WTC11 (cell line): Measurements from ENCODE around the gene AP2M1. TPM values are rescaled to one million over a fixed set of nuclear protein-coding genes. Genes with fewer than 3 reads are reported as not detected.

ENCODE experiments used
- ATAC-seq: fragments of 200-7000 bp; cut with Tn5 transposase; 2 replicates; pipeline ENCODE4 v1.10.0; 2021; ENCODE audit warnings: mild to moderate bottlenecking, moderate library complexity
- CTCF ChIA-PET: fragments of 300-600 bp; sonication (Branson Sonifier 250); formaldehyde crosslinking; loops from one replicate; lab custom pipeline; 2021; ENCODE audit warnings: antibody characterized with exemption; lab: Charles Lee
- POLR2A ChIA-PET: fragments of 350-600 bp; sonication (Branson Sonifier 250); formaldehyde crosslinking; loops from one replicate; lab custom pipeline; 2021; ENCODE audit warnings: antibody characterized with exemption; lab: Charles Lee
- DNase-seq: peaks from one replicate; pipeline ENCODE4 v3.0.0; 2021; ENCODE audit warnings: low spot score
- H3K27ac Mint-ChIP-seq: 2 replicates; pipeline ENCODE4 v1.8.0; 2021; ENCODE audit warnings: mixed read lengths
- H3K27me3 Mint-ChIP-seq: 2 replicates; pipeline ENCODE4 v1.8.0; 2021; ENCODE audit warnings: low read depth, mild to moderate bottlenecking, moderate library complexity, mixed read lengths
- H3K36me3 Mint-ChIP-seq: 2 replicates; pipeline ENCODE4 v1.8.0; 2021; ENCODE audit warnings: mixed read lengths
- H3K4me1 Mint-ChIP-seq: 2 replicates; pipeline ENCODE4 v1.8.0; 2022; ENCODE audit warnings: mixed read lengths
- H3K4me3 Mint-ChIP-seq: 2 replicates; pipeline ENCODE4 v1.8.0; 2021; ENCODE audit warnings: mild to moderate bottlenecking, moderate library complexity, mixed read lengths
- H3K9me3 Mint-ChIP-seq: 2 replicates; pipeline ENCODE4 v1.8.0; 2021; ENCODE audit warnings: mixed read lengths
- ATF1 ChIP-seq: sonication (generic); formaldehyde crosslinking; IDR thresholded peaks from 2 replicates; pipeline ENCODE4 v1.8.1; 2023; ENCODE audit warnings: mild to moderate bottlenecking, moderate library complexity, missing genetic modification reagents
- CREB1 ChIP-seq: sonication (generic); formaldehyde crosslinking; IDR thresholded peaks from 2 replicates; pipeline ENCODE4 v1.8.0; 2023; ENCODE audit warnings: mild to moderate bottlenecking, missing genetic modification reagents
- ESRRA ChIP-seq: sonication (generic); formaldehyde crosslinking; IDR thresholded peaks from 2 replicates; pipeline ENCODE4 v1.8.1; 2022; ENCODE audit warnings: mild to moderate bottlenecking, missing genetic modification reagents, borderline replicate concordance
- GABPB1 ChIP-seq: sonication (generic); formaldehyde crosslinking; IDR thresholded peaks from 2 replicates; pipeline ENCODE4 v1.8.1; 2023; ENCODE audit warnings: mild to moderate bottlenecking, missing genetic modification reagents
- GTF2I ChIP-seq: fragments of 250-450 bp; sonication (Bioruptor Pico); conservative IDR thresholded peaks from 2 replicates; pipeline ENCODE4 v1.4.0; 2021; ENCODE audit warnings: mild to moderate bottlenecking
- MAX ChIP-seq: sonication (generic); formaldehyde crosslinking; IDR thresholded peaks from 2 replicates; pipeline ENCODE4 v1.8.0; 2022; ENCODE audit warnings: mild to moderate bottlenecking, missing genetic modification reagents
- MYBL2 ChIP-seq: sonication (generic); formaldehyde crosslinking; IDR thresholded peaks from 2 replicates; pipeline ENCODE4 v1.8.1; 2023; ENCODE audit warnings: mild to moderate bottlenecking, moderate library complexity, missing genetic modification reagents
- OVOL2 ChIP-seq: fragments of 250-450 bp; sonication (Bioruptor Pico); IDR thresholded peaks from 2 replicates; pipeline ENCODE4 v1.9.0; 2021; ENCODE audit warnings: mild to moderate bottlenecking, borderline replicate concordance
- PRRX2 ChIP-seq: fragments of 250-450 bp; sonication (Bioruptor Pico); IDR thresholded peaks from 2 replicates; pipeline ENCODE4 v1.8.0; 2021; ENCODE audit warnings: mild to moderate bottlenecking
- RELA ChIP-seq: sonication (generic); formaldehyde crosslinking; IDR thresholded peaks from 2 replicates; pipeline ENCODE4 v1.8.1; 2022; ENCODE audit warnings: missing genetic modification reagents, mild to moderate bottlenecking, borderline replicate concordance
- SMAD4 ChIP-seq: sonication (generic); formaldehyde crosslinking; IDR thresholded peaks from 2 replicates; pipeline ENCODE4 v1.8.0; 2022; ENCODE audit warnings: mild to moderate bottlenecking, missing genetic modification reagents
- SOX15 ChIP-seq: fragments of 250-450 bp; sonication (Bioruptor Pico); IDR thresholded peaks from 2 replicates; pipeline ENCODE4 v1.9.0; 2021; ENCODE audit warnings: mild to moderate bottlenecking
- TP53 ChIP-seq: sonication (generic); formaldehyde crosslinking; IDR thresholded peaks from 2 replicates; pipeline ENCODE4 v1.8.1; 2023; ENCODE audit warnings: mild to moderate bottlenecking, missing genetic modification reagents
- ZNF232 ChIP-seq: sonication (generic); formaldehyde crosslinking; IDR thresholded peaks from 2 replicates; pipeline ENCODE4 v1.8.0; 2022; ENCODE audit warnings: mild to moderate bottlenecking, missing genetic modification reagents
- ZNF416 ChIP-seq: fragments of 250-450 bp; sonication (Bioruptor Pico); IDR thresholded peaks from 2 replicates; pipeline ENCODE4 v1.9.0; 2021; ENCODE audit warnings: mild to moderate bottlenecking, inconsistent platforms
- ZNF423 ChIP-seq: fragments of 250-450 bp; sonication (Bioruptor Pico); IDR thresholded peaks from 2 replicates; pipeline ENCODE4 v2.1.2; 2022; ENCODE audit warnings: mild to moderate bottlenecking, moderate library complexity
- ZNF425 ChIP-seq: fragments of 250-450 bp; sonication (Bioruptor Pico); conservative IDR thresholded peaks from 2 replicates; pipeline ENCODE4 v1.9.0; 2021; ENCODE audit warnings: mild to moderate bottlenecking
- ZNF671 ChIP-seq: fragments of 250-450 bp; sonication (Bioruptor Pico); IDR thresholded peaks from 2 replicates; pipeline ENCODE4 v1.8.0; 2021; ENCODE audit warnings: mild to moderate bottlenecking
- total RNA-seq: library from RNA; stranded (reverse); gene quantifications from 3 replicates; pipeline ENCODE4 v1.2.3, GENCODE V29; 2021
- TF ChIP-seq, protein P1 (sequence below): sonication (generic); formaldehyde crosslinking; conservative IDR thresholded peaks from 2 replicates; pipeline ENCODE4 v1.8.1; 2023; ENCODE audit warnings: mild to moderate bottlenecking, low read depth, missing genetic modification reagents, moderate library complexity
- TF ChIP-seq, protein P2 (sequence below): sonication (generic); formaldehyde crosslinking; IDR thresholded peaks from 2 replicates; pipeline ENCODE4 v1.8.1; 2022; ENCODE audit warnings: mild to moderate bottlenecking, missing genetic modification reagents, moderate library complexity, borderline replicate concordance
- TF ChIP-seq, protein P3 (sequence below): fragments of 250-450 bp; sonication (Bioruptor Pico); IDR thresholded peaks from 2 replicates; pipeline ENCODE4 v1.9.0; 2021; ENCODE audit warnings: mild to moderate bottlenecking
- TF ChIP-seq, protein P4 (sequence below): sonication (generic); formaldehyde crosslinking; IDR thresholded peaks from 2 replicates; pipeline ENCODE4 v1.8.1; 2023; ENCODE audit warnings: mild to moderate bottlenecking, missing genetic modification reagents, borderline replicate concordance
- TF ChIP-seq, protein P5 (sequence below): sonication (generic); formaldehyde crosslinking; IDR thresholded peaks from 2 replicates; pipeline ENCODE4 v1.8.1; 2023; ENCODE audit warnings: mild to moderate bottlenecking, missing genetic modification reagents, moderate library complexity

AP2M1 gene
- total RNA-seq, 1 experiment from 2014 or later: 399 TPM

- peaks cover 28% of the 10 kb centered on the region for H3K4me1 Mint-ChIP-seq
- no peak for TF ChIP-seq MYBL2 (CRISPR knock-in tag)
- no peak for TF ChIP-seq ZNF425 (CRISPR knock-in tag)
- TF ChIP-seq, protein P1, sequence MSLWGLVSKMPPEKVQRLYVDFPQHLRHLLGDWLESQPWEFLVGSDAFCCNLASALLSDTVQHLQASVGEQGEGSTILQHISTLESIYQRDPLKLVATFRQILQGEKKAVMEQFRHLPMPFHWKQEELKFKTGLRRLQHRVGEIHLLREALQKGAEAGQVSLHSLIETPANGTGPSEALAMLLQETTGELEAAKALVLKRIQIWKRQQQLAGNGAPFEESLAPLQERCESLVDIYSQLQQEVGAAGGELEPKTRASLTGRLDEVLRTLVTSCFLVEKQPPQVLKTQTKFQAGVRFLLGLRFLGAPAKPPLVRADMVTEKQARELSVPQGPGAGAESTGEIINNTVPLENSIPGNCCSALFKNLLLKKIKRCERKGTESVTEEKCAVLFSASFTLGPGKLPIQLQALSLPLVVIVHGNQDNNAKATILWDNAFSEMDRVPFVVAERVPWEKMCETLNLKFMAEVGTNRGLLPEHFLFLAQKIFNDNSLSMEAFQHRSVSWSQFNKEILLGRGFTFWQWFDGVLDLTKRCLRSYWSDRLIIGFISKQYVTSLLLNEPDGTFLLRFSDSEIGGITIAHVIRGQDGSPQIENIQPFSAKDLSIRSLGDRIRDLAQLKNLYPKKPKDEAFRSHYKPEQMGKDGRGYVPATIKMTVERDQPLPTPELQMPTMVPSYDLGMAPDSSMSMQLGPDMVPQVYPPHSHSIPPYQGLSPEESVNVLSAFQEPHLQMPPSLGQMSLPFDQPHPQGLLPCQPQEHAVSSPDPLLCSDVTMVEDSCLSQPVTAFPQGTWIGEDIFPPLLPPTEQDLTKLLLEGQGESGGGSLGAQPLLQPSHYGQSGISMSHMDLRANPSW (CRISPR knock-in tag): no peak
- TF ChIP-seq, all 79 proteins: peak for 0
- ChIA-PET CTCF (interaction anchor here (1.2 to 1.7 kb wide), 6 partner anchors 33 to 273 kb away, joined by 3 to 9 read pairs (median 7); no protein-coding TSS in a partner anchor), POLR2A (interaction anchor here (1.0 to 1.6 kb wide), 3 partner anchors 9 to 185 kb away, joined by 3 to 15 read pairs (median 11); partner anchors contain the start of genes ABCF3 and DVL3)
- Mint-ChIP-seq H3K27ac (peak overlapping the region; percentile 98), H3K36me3 (peaks cover 45% of the 10 kb centered on the region), H3K9me3 (no peaks in the 10 kb centered on the region), H3K4me3 (peak overlapping the region; percentile 97), H3K27me3 (no peaks in the 10 kb centered on the region)
- no peak for ATAC-seq
- DNase-seq: no peak
These were observed 2.7 kb downstream of the AP2M1 start for GRCh38 chr3:184177331-184177731.

GRCh38 chr3:184177767-184178306, 3.2 kb downstream of the AP2M1 start:
- Mint-ChIP-seq H3K27ac (peak overlapping the region; percentile 86; the same call in 1 of the 2 replicates), H3K4me3 (peak overlapping the region; percentile 97; the same call in 1 of the 2 replicates), H3K9me3 (no peaks in the 10 kb centered on the region), H3K36me3 (peaks cover 50% of the 10 kb centered on the region), H3K4me1 (peaks cover 28% of the 10 kb centered on the region), H3K27me3 (no peaks in the 10 kb centered on the region)
- POLR2A ChIA-PET: no interaction called here
- ATAC-seq: no peak
- TF ChIP-seq ZNF423 (CRISPR knock-in tag) (no peak), GABPB1 (CRISPR knock-in tag) (no peak), PRRX2 (CRISPR knock-in tag) (no peak), ESRRA (CRISPR knock-in tag) (no peak), MAX (CRISPR knock-in tag) (no peak), RELA (CRISPR knock-in tag) (no peak), GTF2I (no peak), TP53 (CRISPR knock-in tag) (no peak), ATF1 (CRISPR knock-in tag) (no peak), ZNF671 (CRISPR knock-in tag) (no peak), OVOL2 (CRISPR knock-in tag) (no peak), CREB1 (CRISPR knock-in tag) (no peak), SOX15 (CRISPR knock-in tag) (no peak), ZNF416 (no peak), ZNF232 (no peak), SMAD4 (no peak)
- TF ChIP-seq, protein P2, sequence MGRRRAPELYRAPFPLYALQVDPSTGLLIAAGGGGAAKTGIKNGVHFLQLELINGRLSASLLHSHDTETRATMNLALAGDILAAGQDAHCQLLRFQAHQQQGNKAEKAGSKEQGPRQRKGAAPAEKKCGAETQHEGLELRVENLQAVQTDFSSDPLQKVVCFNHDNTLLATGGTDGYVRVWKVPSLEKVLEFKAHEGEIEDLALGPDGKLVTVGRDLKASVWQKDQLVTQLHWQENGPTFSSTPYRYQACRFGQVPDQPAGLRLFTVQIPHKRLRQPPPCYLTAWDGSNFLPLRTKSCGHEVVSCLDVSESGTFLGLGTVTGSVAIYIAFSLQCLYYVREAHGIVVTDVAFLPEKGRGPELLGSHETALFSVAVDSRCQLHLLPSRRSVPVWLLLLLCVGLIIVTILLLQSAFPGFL: no peak
- TF ChIP-seq, protein P3, sequence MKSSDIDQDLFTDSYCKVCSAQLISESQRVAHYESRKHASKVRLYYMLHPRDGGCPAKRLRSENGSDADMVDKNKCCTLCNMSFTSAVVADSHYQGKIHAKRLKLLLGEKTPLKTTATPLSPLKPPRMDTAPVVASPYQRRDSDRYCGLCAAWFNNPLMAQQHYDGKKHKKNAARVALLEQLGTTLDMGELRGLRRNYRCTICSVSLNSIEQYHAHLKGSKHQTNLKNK (CRISPR knock-in tag): no peak
- TF ChIP-seq, protein P4, sequence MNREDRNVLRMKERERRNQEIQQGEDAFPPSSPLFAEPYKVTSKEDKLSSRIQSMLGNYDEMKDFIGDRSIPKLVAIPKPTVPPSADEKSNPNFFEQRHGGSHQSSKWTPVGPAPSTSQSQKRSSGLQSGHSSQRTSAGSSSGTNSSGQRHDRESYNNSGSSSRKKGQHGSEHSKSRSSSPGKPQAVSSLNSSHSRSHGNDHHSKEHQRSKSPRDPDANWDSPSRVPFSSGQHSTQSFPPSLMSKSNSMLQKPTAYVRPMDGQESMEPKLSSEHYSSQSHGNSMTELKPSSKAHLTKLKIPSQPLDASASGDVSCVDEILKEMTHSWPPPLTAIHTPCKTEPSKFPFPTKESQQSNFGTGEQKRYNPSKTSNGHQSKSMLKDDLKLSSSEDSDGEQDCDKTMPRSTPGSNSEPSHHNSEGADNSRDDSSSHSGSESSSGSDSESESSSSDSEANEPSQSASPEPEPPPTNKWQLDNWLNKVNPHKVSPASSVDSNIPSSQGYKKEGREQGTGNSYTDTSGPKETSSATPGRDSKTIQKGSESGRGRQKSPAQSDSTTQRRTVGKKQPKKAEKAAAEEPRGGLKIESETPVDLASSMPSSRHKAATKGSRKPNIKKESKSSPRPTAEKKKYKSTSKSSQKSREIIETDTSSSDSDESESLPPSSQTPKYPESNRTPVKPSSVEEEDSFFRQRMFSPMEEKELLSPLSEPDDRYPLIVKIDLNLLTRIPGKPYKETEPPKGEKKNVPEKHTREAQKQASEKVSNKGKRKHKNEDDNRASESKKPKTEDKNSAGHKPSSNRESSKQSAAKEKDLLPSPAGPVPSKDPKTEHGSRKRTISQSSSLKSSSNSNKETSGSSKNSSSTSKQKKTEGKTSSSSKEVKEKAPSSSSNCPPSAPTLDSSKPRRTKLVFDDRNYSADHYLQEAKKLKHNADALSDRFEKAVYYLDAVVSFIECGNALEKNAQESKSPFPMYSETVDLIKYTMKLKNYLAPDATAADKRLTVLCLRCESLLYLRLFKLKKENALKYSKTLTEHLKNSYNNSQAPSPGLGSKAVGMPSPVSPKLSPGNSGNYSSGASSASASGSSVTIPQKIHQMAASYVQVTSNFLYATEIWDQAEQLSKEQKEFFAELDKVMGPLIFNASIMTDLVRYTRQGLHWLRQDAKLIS (CRISPR knock-in tag): no peak
- TF ChIP-seq, protein P5, sequence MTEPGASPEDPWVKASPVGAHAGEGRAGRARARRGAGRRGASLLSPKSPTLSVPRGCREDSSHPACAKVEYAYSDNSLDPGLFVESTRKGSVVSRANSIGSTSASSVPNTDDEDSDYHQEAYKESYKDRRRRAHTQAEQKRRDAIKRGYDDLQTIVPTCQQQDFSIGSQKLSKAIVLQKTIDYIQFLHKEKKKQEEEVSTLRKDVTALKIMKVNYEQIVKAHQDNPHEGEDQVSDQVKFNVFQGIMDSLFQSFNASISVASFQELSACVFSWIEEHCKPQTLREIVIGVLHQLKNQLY: no peak
- DNase-seq: no peak
- CTCF ChIA-PET: interaction anchor here (1.6 kb wide), 1 partner anchor 273 kb away, joined by 9 read pairs; no protein-coding TSS in a partner anchor
